ENCODE results near the gene LILRA5. TPM values are rescaled to one million over a fixed set of nuclear protein-coding genes. Genes with fewer than 3 reads are reported as not detected.

LILRA5 gene
- total and polyA plus RNA-seq, 10 donors = 16.3 to 262 (median 75.9) TPM

- Histone ChIP-seq H3K27ac (peak overlapping the region in 1 of 8 donors; percentile 28), H3K4me3 (no peak overlapping the region), H3K27me3 (replicated peaks in 1 of 7) (peaks cover 0 to 59% (median 0%) of the 10 kb centered on the region in 7 donors), H3K9me3 (no peaks in the 10 kb centered on the region), H3K4me1 (peaks cover 0 to 74% (median 8%) of the 10 kb centered on the region in 6 donors), H3K36me3 (peaks cover 0 to 28% (median 0%) of the 10 kb centered on the region in 6 donors)
- intact Hi-C loops (cut with DNase I; ENCODE audit: low total_unique reads) = no loop called here
- 67 to 100% (median 95%) methylated on average over 1 of the region's 1 CpG for WGBS, 5 donors
- no peak for DNase-seq
- TF ChIP-seq POLR2AphosphoS5 (IDR thresholded peaks at IDR 0.05) (peak in 1 of 3 donors; percentile 2), POLR2A (IDR thresholded peaks at IDR 0.05) (no peak), CTCF (IDR thresholded peaks at IDR 0.05 in 8 of 11, conservative IDR thresholded peaks at IDR 0.05 in 3 of 11) (no peak)
Measured at GRCh38 chr19:54305141-54305540, 7.8 kb downstream of the LILRA5 start.

- DNase-seq = no peak
- peaks cover 0 to 14% (median 0%) of the 10 kb centered on the region in 6 donors for H3K36me3 ChIP-seq
- intact Hi-C loops (cut with DNase I; ENCODE audit: low total_unique reads) = no loop called here
- H3K27ac ChIP-seq = peak overlapping the region in 5 of 8 donors; percentile 11 to 76 (median 73)
- peaks cover 0 to 74% (median 5%) of the 10 kb centered on the region in 7 donors for H3K27me3 ChIP-seq (replicated peaks in 1 of 7)
- TF ChIP-seq POLR2AphosphoS5 (IDR thresholded peaks at IDR 0.05) = peak in 1 of 3 donors; percentile 64
- TF ChIP-seq POLR2A (IDR thresholded peaks at IDR 0.05) = no peak
- no peak for TF ChIP-seq CTCF (IDR thresholded peaks at IDR 0.05 in 8 of 11, conservative IDR thresholded peaks at IDR 0.05 in 3 of 11)
- no peaks in the 10 kb centered on the region for H3K9me3 ChIP-seq
- peaks cover 0 to 76% (median 15%) of the 10 kb centered on the region in 6 donors for H3K4me1 ChIP-seq
- no peak overlapping the region for H3K4me3 ChIP-seq
- 19 to 39% (median 23%) methylated on average over 4 of the region's 4 CpGs for WGBS, 5 donors
Measured at GRCh38 chr19:54302257-54302656, 10.7 kb downstream of the LILRA5 start.

DNA sequence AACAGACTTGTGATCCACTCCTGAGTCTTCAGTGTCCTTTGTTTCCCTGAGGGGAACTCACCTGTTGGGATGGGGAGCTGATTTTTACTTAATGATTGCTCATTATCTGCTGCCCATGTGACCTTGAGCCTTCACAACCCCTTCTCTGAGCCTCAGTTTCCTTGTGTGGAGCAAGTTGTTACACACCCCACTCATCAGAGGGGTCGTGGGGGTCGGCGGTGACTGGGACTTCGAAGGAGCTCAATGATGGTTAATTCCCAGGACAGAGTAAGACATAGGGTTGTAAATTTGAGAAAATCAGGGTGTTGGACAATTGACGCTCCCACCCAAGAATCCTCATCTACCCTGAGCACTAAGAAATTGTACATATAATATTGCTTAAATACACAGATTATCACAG, 13.5 kb downstream of the LILRA5 start:
- DNase-seq = no peak
- intact Hi-C loops (cut with DNase I; ENCODE audit: low total_unique reads) = no loop called here

More for the DNA sequence above, 13.5 kb downstream of the LILRA5 start:
- Histone ChIP-seq H3K4me1 (peaks cover 0 to 54% (median 14%) of the 10 kb centered on the region in 6 donors), H3K9me3 (no peaks in the 10 kb centered on the region), H3K36me3 (no peaks in the 10 kb centered on the region), H3K27me3 (replicated peaks in 1 of 7) (peaks cover 0 to 67% (median 3%) of the 10 kb centered on the region in 7 donors), H3K27ac (peak overlapping the region in 2 of 8 donors; percentile 34 to 50), H3K4me3 (no peak overlapping the region)
- 83 to 91% (median 88%) methylated on average over 5 of the region's 5 CpGs for WGBS, 5 donors
- TF ChIP-seq POLR2AphosphoS5 (IDR thresholded peaks at IDR 0.05) (no peak), CTCF (IDR thresholded peaks at IDR 0.05 in 8 of 11, conservative IDR thresholded peaks at IDR 0.05 in 3 of 11) (no peak), POLR2A (IDR thresholded peaks at IDR 0.05) (no peak)
